Peyer's patch (tissue), 4 donors: ENCODE results near the gene PPTC7. TPM values are rescaled to one million over a fixed set of nuclear protein-coding genes. Genes with fewer than 3 reads are reported as not detected.

Experiments
- DNase-seq, 3 donors: peaks; one replicate each; pipeline ENCODE4 v3.0.0-alpha.2; 2017 to 2019
- H3K27ac ChIP-seq, 4 donors: fragments of 200-600 bp; sonication (generic); one replicate each; pipeline ENCODE4 v1.5.1; 2016 to 2019
- H3K27me3 ChIP-seq, 2 donors: fragments of 200-600 bp; sonication (generic); one replicate each; pipeline ENCODE4 v1.5.1; 2019
- H3K36me3 ChIP-seq, 3 donors: fragments of 200-600 bp; sonication (generic); one replicate each; pipeline ENCODE4 v1.5.1; 2016 to 2019
- H3K4me1 ChIP-seq, 4 donors: fragments of 200-600 bp; sonication (generic); one replicate each; pipeline ENCODE4 v1.5.1; 2016 to 2019
- H3K4me3 ChIP-seq, 4 donors: fragments of 200-600 bp; sonication (generic); 1 replicate in 3 of 4; 2 replicates in 1 of 4; pipeline ENCODE4 v1.5.1; 2016 to 2019; ENCODE audit warnings: mild to moderate bottlenecking in 1 of 4
- H3K9me3 ChIP-seq, 4 donors: fragments of 200-600 bp; sonication (generic); one replicate each; pipeline ENCODE4 v1.5.1; 2016 to 2019; ENCODE audit warnings: mild to moderate bottlenecking in 1 of 4
- CTCF ChIP-seq, 6 experiments: fragments of 450-650 bp in 4 of 6; fragments of 200-600 bp in 2 of 6; sonication (generic) in 1 of 6; IDR thresholded peaks; one replicate each; pipeline ENCODE4 v1.5.1; 2017 to 2019; ENCODE audit warnings: antibody characterized with exemption in 6 of 6, mild to moderate bottlenecking in 3 of 6, moderate library complexity in 1 of 6
- POLR2A ChIP-seq, 2 donors: fragments of 450-650 bp; IDR thresholded peaks; one replicate each; pipeline ENCODE4 v1.5.1; 2017; ENCODE audit warnings: antibody characterized with exemption in 2 of 2, mild to moderate bottlenecking in 2 of 2, moderate library complexity in 2 of 2
- total RNA-seq, 4 donors: library from RNA; depleted of rRNA; stranded (reverse); fragments of >200 nt; gene quantifications; one replicate each; pipeline ENCODE4 v1.1.0, GENCODE V29; 2016

PPTC7 gene
- total RNA-seq, 4 donors from 2014 or later, result 19.5 to 21.4 (median 20.1) TPM

DNA sequence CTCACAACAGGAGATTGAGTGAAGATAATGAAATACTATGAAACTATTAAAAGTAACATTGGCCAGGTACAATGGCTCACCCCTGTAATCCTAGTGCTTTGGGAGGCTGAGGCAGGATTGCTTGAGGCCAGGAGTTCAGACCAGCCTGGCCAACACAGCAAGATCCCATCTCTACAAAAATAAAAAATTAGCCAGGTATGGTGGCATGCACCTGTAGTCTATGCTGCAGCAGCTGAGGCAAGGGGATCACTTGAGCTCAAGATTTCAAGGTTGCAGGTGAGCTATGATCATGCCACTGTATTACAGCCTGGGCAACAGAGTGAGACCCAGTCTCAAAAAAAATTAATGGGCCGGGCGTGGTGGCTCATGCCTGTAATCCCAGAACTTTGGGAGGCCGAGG lies 66.1 kb downstream of the PPTC7 start:
- H3K27ac ChIP-seq, result no peak overlapping the region
- H3K9me3 ChIP-seq, result no peaks in the 10 kb centered on the region
- no peaks in the 10 kb centered on the region for H3K36me3 ChIP-seq
- no peaks in the 10 kb centered on the region for H3K4me1 ChIP-seq
- no peak for TF ChIP-seq POLR2A (IDR thresholded peaks at IDR 0.05)
- no peak for TF ChIP-seq CTCF (IDR thresholded peaks at IDR 0.05)
- no peaks in the 10 kb centered on the region for H3K27me3 ChIP-seq
- no peak overlapping the region for H3K4me3 ChIP-seq
- no peak for DNase-seq

DNA sequence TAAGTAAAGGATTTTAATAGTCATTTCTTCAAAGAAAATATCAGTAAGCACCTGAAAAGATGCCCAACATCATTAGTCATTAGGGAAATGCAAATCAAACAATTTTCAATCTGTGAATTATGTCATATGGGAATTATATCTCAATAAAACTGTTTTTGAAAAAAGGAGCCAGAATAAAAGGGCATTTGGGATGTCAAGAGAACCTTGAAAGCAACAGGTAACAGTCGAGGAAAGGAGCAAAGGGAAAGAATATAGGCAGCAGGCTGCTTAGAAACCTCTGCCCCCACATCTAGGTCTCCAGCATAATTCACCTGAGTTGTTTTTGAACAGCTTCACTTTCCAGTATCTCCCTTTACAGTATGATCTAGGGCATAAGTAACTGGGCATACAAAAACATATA lies 68.8 kb downstream of the PPTC7 start:
- TF ChIP-seq POLR2A (IDR thresholded peaks at IDR 0.05) (no peak), CTCF (IDR thresholded peaks at IDR 0.05) (no peak)
- no peaks in the 10 kb centered on the region for H3K36me3 ChIP-seq
- no peaks in the 10 kb centered on the region for H3K27me3 ChIP-seq
- no peaks in the 10 kb centered on the region for H3K4me1 ChIP-seq
- H3K4me3 ChIP-seq, result no peak overlapping the region
- no peak overlapping the region for H3K27ac ChIP-seq
- no peaks in the 10 kb centered on the region for H3K9me3 ChIP-seq
- no peak for DNase-seq

- Histone ChIP-seq H3K9me3 (no peaks in the 10 kb centered on the region), H3K27ac (no peak overlapping the region), H3K4me3 (no peak overlapping the region), H3K36me3 (no peaks in the 10 kb centered on the region), H3K27me3 (no peaks in the 10 kb centered on the region), H3K4me1 (no peaks in the 10 kb centered on the region)
- TF ChIP-seq CTCF (IDR thresholded peaks at IDR 0.05), result no peak
- no peak for TF ChIP-seq POLR2A (IDR thresholded peaks at IDR 0.05)
- DNase-seq, result no peak
Measured at GRCh38 chr12:110513842-110514241, 69.3 kb downstream of the PPTC7 start.

DNA sequence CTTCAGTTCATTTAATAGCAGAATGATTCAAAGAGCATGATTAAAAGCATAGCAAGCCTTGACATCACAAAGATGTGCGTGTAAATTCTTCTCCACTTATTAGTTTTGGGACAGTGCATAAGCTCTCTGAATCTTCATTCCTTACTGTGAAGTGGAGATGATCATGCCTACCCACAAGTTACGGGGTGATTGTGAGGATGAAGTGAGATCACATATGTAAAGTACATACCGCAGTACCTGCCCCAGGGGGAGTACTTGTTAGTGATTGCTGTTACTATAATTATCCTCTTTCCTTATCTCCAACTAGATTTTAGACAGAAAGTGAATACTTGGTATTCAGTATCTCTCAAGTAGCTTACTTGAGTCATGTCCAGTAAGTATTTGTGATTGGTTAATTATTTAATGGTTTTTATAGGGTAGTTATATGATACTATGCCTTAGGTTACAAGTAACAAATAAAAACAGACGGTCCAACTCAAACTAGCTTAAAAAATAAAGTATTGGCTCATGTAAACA lies 75.0 kb downstream of the PPTC7 start:
- Histone ChIP-seq H3K27me3 (no peaks in the 10 kb centered on the region), H3K9me3 (no peaks in the 10 kb centered on the region), H3K36me3 (no peaks in the 10 kb centered on the region), H3K27ac (no peak overlapping the region), H3K4me1 (no peaks in the 10 kb centered on the region), H3K4me3 (no peak overlapping the region)
- TF ChIP-seq CTCF (IDR thresholded peaks at IDR 0.05), result no peak
- no peak for TF ChIP-seq POLR2A (IDR thresholded peaks at IDR 0.05)
- no peak for DNase-seq

DNA sequence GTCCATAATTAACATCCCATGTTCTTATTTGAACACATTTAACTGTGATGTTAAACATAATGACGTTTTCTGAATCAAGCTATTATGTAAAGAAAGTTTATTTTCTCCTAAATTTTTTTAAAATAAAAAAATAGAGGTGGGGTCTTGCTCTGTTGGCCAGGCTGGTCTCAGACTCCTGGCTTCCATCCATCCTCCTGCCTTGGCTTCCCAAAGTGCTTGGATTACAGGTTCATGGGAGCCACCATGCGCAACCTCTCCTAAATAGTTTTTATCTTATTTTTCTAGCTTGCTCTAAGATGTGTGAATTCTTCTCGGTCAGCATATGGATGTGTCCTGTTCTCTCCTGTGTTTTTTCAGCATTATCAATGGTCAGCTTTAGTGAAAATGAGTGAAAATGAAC lies 77.8 kb downstream of the PPTC7 start:
- TF ChIP-seq CTCF (IDR thresholded peaks at IDR 0.05) (no peak), POLR2A (IDR thresholded peaks at IDR 0.05) (no peak)
- DNase-seq, result no peak
- Histone ChIP-seq H3K36me3 (no peaks in the 10 kb centered on the region), H3K4me1 (peaks cover 0 to 8% (median 3%) of the 10 kb centered on the region in 4 donors), H3K27ac (no peak overlapping the region), H3K9me3 (no peaks in the 10 kb centered on the region), H3K27me3 (no peaks in the 10 kb centered on the region), H3K4me3 (no peak overlapping the region)

- Histone ChIP-seq H3K36me3 (no peaks in the 10 kb centered on the region), H3K27ac (no peak overlapping the region), H3K4me1 (peaks cover 0 to 16% (median 3%) of the 10 kb centered on the region in 4 donors), H3K27me3 (no peaks in the 10 kb centered on the region), H3K9me3 (no peaks in the 10 kb centered on the region), H3K4me3 (no peak overlapping the region)
- TF ChIP-seq POLR2A (IDR thresholded peaks at IDR 0.05), result no peak
- TF ChIP-seq CTCF (IDR thresholded peaks at IDR 0.05), result no peak
- no peak for DNase-seq
Measured at GRCh38 chr12:110503432-110503831, 79.7 kb downstream of the PPTC7 start.
